Hepatocyte (in vitro differentiated cells): Measurements from ENCODE around the gene HOXD8. TPM values are rescaled to one million over a fixed set of nuclear protein-coding genes. Genes with fewer than 3 reads are reported as not detected.

Experiments used
- DNase-seq: peaks from one replicate; pipeline ENCODE4 v3.0.0-alpha.2; 2016; ENCODE audit warnings: low spot score
- H2AFZ ChIP-seq: fragments of 200-600 bp; sonication (generic); 2 replicates; pipeline ENCODE4 v1.6.0; 2016; ENCODE audit warnings: antibody characterized with exemption, mild to moderate bottlenecking
- H3K27ac ChIP-seq: fragments of 200-600 bp; sonication (generic); 2 replicates; pipeline ENCODE4 v1.5.1; 2016; ENCODE audit warnings: mild to moderate bottlenecking
- H3K27me3 ChIP-seq: fragments of 200-600 bp; sonication (generic); 2 replicates; pipeline ENCODE4 v1.6.1; 2016
- H3K36me3 ChIP-seq: fragments of 200-600 bp; sonication (generic); replicated peaks from 2 replicates; pipeline ENCODE4 v1.5.1; 2016; ENCODE audit warnings: low read depth; ENCODE audit not compliant: insufficient read depth
- H3K4me1 ChIP-seq: fragments of 200-600 bp; sonication (generic); 2 replicates; pipeline ENCODE4 v1.5.1; 2016; ENCODE audit warnings: mild to moderate bottlenecking, moderate library complexity; ENCODE audit not compliant: insufficient read depth
- H3K4me2 ChIP-seq: fragments of 200-600 bp; sonication (generic); 2 replicates; pipeline ENCODE4 v1.6.0; 2016
- H3K4me3 ChIP-seq: fragments of 200-600 bp; sonication (generic); 2 replicates; pipeline ENCODE4 v1.5.1; 2016; ENCODE audit warnings: mild to moderate bottlenecking
- H3K79me2 ChIP-seq: fragments of 200-600 bp; sonication (generic); 2 replicates; pipeline ENCODE4 v1.6.0; 2017; ENCODE audit warnings: mild to moderate bottlenecking
- H3K9me2 ChIP-seq: fragments of 200-600 bp; sonication (generic); replicated peaks from 2 replicates; pipeline ENCODE4 v1.6.0; 2017; ENCODE audit warnings: mild to moderate bottlenecking; ENCODE audit not compliant: insufficient read depth
- H3K9me3 ChIP-seq: fragments of 200-600 bp; sonication (generic); 2 replicates; pipeline ENCODE4 v1.5.1; 2016; ENCODE audit warnings: low read depth, mild to moderate bottlenecking
- H4K20me1 ChIP-seq: fragments of 200-600 bp; sonication (generic); 2 replicates; pipeline ENCODE4 v1.6.0; 2016; ENCODE audit warnings: mild to moderate bottlenecking; ENCODE audit not compliant: insufficient read depth, poor library complexity, severe bottlenecking
- EZH2 ChIP-seq: fragments of 200-600 bp; sonication (generic); IDR thresholded peaks from 2 replicates; pipeline ENCODE4 v1.6.1; 2016; ENCODE audit warnings: antibody characterized with exemption, mild to moderate bottlenecking, borderline replicate concordance
- EZH2phosphoT487 ChIP-seq: fragments of 200-600 bp; sonication (generic); IDR thresholded peaks from one replicate; pipeline ENCODE4 v1.6.1; 2018; ENCODE audit warnings: antibody characterized with exemption, mild to moderate bottlenecking, low read depth, moderate library complexity; ENCODE audit not compliant: unreplicated experiment, severe bottlenecking
- WGBS: methylation state at CpG from one replicate; pipeline ENCODE4 v1.1.6; 2016; ENCODE audit warnings: low lambda C conversion rate; ENCODE audit errors: missing lambda C conversion rate; 5-methylcytosine and 5-hydroxymethylcytosine counted together
- polyA plus RNA-seq: library from polyadenylated mRNA; unstranded; fragments of >200 nt; fragmentation: Nextera tagmentation; extraction: Ambion mirVana; gene quantifications from 2 replicates; pipeline ENCODE4 v1.2.1, GENCODE V29; 2016
- total RNA-seq: library from RNA; depleted of rRNA; stranded (reverse); fragments of >200 nt; gene quantifications from 2 replicates; pipeline ENCODE4 v1.2.3, GENCODE V29; 2014
- TF ChIP-seq, protein P1 (sequence below): fragments of 200-600 bp; sonication (generic); IDR thresholded peaks from 2 replicates; pipeline ENCODE4 v1.5.1; 2016; ENCODE audit warnings: antibody characterized with exemption, mild to moderate bottlenecking; ENCODE audit not compliant: poor library complexity

Gene HOXD8
- total and polyA plus RNA-seq, 2 experiments from 2014 or later: 1.3 TPM; not detected in 1

DNA sequence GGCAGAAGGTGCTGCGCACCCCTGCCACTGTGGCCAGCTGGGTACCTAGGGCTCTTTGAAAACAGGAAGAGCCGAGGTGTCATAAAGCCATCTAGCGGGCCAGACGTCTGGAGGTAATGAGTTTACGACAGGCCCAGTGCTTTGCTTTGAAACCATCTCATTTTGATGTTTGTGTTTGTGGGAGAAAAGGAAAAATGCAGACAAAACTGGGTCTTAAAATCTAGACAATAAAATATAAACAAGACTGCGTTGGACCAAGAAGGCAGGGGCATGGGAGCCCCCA is 3.8 kb upstream of the HOXD8 start:
- TF ChIP-seq EZH2phosphoT487: no peak
- TF ChIP-seq, protein P1, sequence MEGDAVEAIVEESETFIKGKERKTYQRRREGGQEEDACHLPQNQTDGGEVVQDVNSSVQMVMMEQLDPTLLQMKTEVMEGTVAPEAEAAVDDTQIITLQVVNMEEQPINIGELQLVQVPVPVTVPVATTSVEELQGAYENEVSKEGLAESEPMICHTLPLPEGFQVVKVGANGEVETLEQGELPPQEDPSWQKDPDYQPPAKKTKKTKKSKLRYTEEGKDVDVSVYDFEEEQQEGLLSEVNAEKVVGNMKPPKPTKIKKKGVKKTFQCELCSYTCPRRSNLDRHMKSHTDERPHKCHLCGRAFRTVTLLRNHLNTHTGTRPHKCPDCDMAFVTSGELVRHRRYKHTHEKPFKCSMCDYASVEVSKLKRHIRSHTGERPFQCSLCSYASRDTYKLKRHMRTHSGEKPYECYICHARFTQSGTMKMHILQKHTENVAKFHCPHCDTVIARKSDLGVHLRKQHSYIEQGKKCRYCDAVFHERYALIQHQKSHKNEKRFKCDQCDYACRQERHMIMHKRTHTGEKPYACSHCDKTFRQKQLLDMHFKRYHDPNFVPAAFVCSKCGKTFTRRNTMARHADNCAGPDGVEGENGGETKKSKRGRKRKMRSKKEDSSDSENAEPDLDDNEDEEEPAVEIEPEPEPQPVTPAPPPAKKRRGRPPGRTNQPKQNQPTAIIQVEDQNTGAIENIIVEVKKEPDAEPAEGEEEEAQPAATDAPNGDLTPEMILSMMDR: no peak
- TF ChIP-seq EZH2: no peak
- peaks cover 91% of the 10 kb centered on the region for H3K27me3 ChIP-seq
- H2AFZ ChIP-seq: no peak overlapping the region
- peaks cover 13% of the 10 kb centered on the region for H4K20me1 ChIP-seq
- H3K9me3 ChIP-seq: no peaks in the 10 kb centered on the region
- H3K9me2 ChIP-seq: no peaks in the 10 kb centered on the region
- H3K4me3 ChIP-seq: no peak overlapping the region
- H3K27ac ChIP-seq: no peak overlapping the region
- H3K4me2 ChIP-seq: no peak overlapping the region
- no peak for DNase-seq
- no peaks in the 10 kb centered on the region for H3K79me2 ChIP-seq
- 32% methylated on average over 6 of the region's 6 CpGs for WGBS
- H3K36me3 ChIP-seq: no peaks in the 10 kb centered on the region
- H3K4me1 ChIP-seq: peaks cover 26% of the 10 kb centered on the region

DNA sequence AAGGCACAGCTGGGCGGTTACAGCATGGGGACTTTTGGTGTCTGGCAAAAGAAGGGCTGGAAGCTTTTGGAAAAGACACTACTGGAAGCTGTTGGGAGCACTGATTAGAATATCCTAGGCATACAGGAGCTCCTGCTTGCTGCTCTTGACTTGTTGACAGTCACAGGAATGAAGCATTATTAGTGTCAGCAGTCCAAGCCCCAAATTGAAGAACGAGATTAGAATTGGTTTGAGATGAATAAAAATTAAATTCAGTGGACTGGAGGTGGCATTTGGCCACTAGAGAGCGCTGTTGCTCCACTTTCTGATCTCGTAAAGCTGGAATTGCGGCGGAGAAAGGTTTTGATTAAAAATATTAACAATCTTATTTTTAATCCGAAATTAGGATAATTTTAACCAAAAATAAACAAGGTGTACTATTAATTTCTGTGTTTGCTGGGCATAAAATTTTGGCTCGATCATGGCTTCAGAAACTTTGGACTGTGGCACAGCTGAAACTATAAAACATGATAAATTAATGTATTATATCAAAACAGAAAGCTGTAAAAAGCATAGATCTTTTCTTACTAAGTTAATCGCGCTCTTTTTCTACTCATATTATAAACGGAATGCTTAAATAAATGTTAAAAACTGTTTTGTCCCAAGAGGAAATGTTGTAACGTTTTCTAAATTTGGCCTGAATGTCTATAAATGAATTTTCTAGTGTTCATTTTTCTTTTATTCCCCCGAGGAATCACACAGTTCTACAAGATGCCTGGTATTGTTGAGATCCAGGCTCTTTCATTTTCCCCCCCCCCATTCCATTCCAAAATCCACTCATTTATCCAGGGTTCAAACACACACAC is 2.4 kb upstream of the HOXD8 start:
- Histone ChIP-seq H3K27me3 (peaks cover 91% of the 10 kb centered on the region), H3K9me2 (no peaks in the 10 kb centered on the region), H3K4me1 (peaks cover 26% of the 10 kb centered on the region), H3K36me3 (no peaks in the 10 kb centered on the region), H3K79me2 (no peaks in the 10 kb centered on the region), H3K4me3 (no peak overlapping the region), H2AFZ (no peak overlapping the region), H3K27ac (no peak overlapping the region), H3K4me2 (no peak overlapping the region), H4K20me1 (no peaks in the 10 kb centered on the region), H3K9me3 (no peaks in the 10 kb centered on the region)
- TF ChIP-seq EZH2: no peak
- TF ChIP-seq, protein P1: peak; percentile 93
- WGBS: 10% methylated on average over 13 of the region's 13 CpGs
- peak; percentile 80 for DNase-seq

DNA sequence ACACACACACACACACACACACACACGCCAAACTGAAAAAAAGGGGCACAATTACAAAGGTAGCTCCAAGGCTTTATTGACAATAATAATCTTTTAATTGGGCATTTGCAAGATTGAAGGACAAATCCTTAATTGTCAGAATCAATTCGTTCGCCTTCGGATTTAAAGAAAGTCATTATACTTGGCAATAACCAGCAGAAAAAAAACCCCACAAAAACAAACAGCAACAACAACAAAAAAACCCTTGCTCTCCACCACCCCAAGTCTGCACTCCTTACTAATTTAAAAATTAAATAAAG is 1.8 kb upstream of the HOXD8 start:
- no peaks in the 10 kb centered on the region for H3K36me3 ChIP-seq
- H3K27me3 ChIP-seq: peaks cover 91% of the 10 kb centered on the region
- H3K4me3 ChIP-seq: no peak overlapping the region
- no peaks in the 10 kb centered on the region for H3K9me3 ChIP-seq
- 48% methylated on average over 4 of the region's 4 CpGs for WGBS
- peaks cover 21% of the 10 kb centered on the region for H3K4me1 ChIP-seq
- H2AFZ ChIP-seq: no peak overlapping the region
- DNase-seq: no peak
- TF ChIP-seq EZH2 (no peak), EZH2phosphoT487 (no peak)
- TF ChIP-seq, protein P1: no peak
- H3K27ac ChIP-seq: no peak overlapping the region
- H4K20me1 ChIP-seq: no peaks in the 10 kb centered on the region
- H3K4me2 ChIP-seq: no peak overlapping the region
- no peaks in the 10 kb centered on the region for H3K9me2 ChIP-seq
- no peaks in the 10 kb centered on the region for H3K79me2 ChIP-seq
